CD14-positive monocyte (primary cell): ENCODE data around the gene MBD3L2B. TPM values are rescaled to one million over a fixed set of nuclear protein-coding genes. Genes with fewer than 3 reads are reported as not detected.

ENCODE experiments used
- DNase-seq, 3 donors: peaks; one replicate each; pipeline ENCODE4 v3.0.0-alpha.2; 2011 to 2022
- H2AFZ ChIP-seq: 2 replicates; pipeline ENCODE4 v1.6.0; 2012; ENCODE audit warnings: mild to moderate bottlenecking, low read depth, low read length, inconsistent platforms; ENCODE audit not compliant: insufficient read depth, poor library complexity, severe bottlenecking
- H3K27ac ChIP-seq, 2 donors: 1 replicate in 1 of 2; 2 replicates in 1 of 2; pipeline ENCODE4 v1.5.1; 2012 to 2013; ENCODE audit warnings: low read length in 2 of 2, control low read depth in 1 of 2, inconsistent platforms in 1 of 2, low read depth in 1 of 2, mild to moderate bottlenecking in 1 of 2
- H3K27me3 ChIP-seq, 2 donors: one replicate each; pipeline versions ENCODE4 v1.6.0 to v1.6.1; 2011 to 2013; ENCODE audit warnings: low read length in 2 of 2; ENCODE audit not compliant: control insufficient read depth in 2 of 2, insufficient read depth in 2 of 2
- H3K36me3 ChIP-seq, 2 donors: replicated peaks in 1 of 2; 1 replicate in 1 of 2; 2 replicates in 1 of 2; pipeline versions ENCODE4 v1.5.1 to v1.6.1; 2012 to 2013; ENCODE audit warnings: low read length in 2 of 2, control low read depth in 1 of 2, inconsistent platforms in 1 of 2, mild to moderate bottlenecking in 1 of 2; ENCODE audit not compliant: insufficient read depth in 2 of 2, control insufficient read depth in 1 of 2
- H3K4me1 ChIP-seq, 2 donors: 1 replicate in 1 of 2; 2 replicates in 1 of 2; pipeline versions ENCODE4 v1.5.1 to v1.6.1; 2012 to 2013; ENCODE audit warnings: low read length in 2 of 2, control low read depth in 1 of 2, inconsistent platforms in 1 of 2, mild to moderate bottlenecking in 1 of 2, moderate library complexity in 1 of 2; ENCODE audit not compliant: insufficient read depth in 2 of 2, control insufficient read depth in 1 of 2
- H3K4me2 ChIP-seq: replicated peaks from 2 replicates; pipeline ENCODE3; 2012; ENCODE audit warnings: low read length, moderate library complexity, mild to moderate bottlenecking; ENCODE audit not compliant: poor library complexity, severe bottlenecking; ENCODE audit errors: extremely low read depth
- H3K4me3 ChIP-seq, 3 experiments: fragments of 200-600 bp in 1 of 3; sonication (generic) in 1 of 3; replicated peaks in 1 of 3; 1 replicate in 2 of 3; 2 replicates in 1 of 3; pipeline ENCODE4 v1.5.1; 2011 to 2013; ENCODE audit warnings: low read length in 3 of 3, mild to moderate bottlenecking in 3 of 3, control low read depth in 2 of 3, low read depth in 2 of 3, inconsistent platforms in 1 of 3, moderate library complexity in 1 of 3
- H3K79me2 ChIP-seq: 2 replicates; pipeline ENCODE4 v1.6.0; 2012; ENCODE audit warnings: mild to moderate bottlenecking, control low read depth, inconsistent platforms, low read length, moderate library complexity; ENCODE audit not compliant: insufficient read depth
- H3K9ac ChIP-seq: 2 replicates; pipeline ENCODE4 v1.6.0; 2017; ENCODE audit warnings: low read length, mild to moderate bottlenecking; ENCODE audit not compliant: insufficient read depth, poor library complexity, severe bottlenecking
- H3K9me3 ChIP-seq, 2 donors: replicated peaks in 1 of 2; 1 replicate in 1 of 2; 2 replicates in 1 of 2; pipeline versions ENCODE4 v1.5.1 to v1.6.1; 2012 to 2013; ENCODE audit warnings: low read length in 2 of 2, control low read depth in 1 of 2; ENCODE audit not compliant: control insufficient read depth in 1 of 2, insufficient read depth in 1 of 2
- H4K20me1 ChIP-seq: 2 replicates; pipeline ENCODE4 v1.6.0; 2012; ENCODE audit warnings: mild to moderate bottlenecking, low read length, control low read depth, moderate library complexity; ENCODE audit not compliant: insufficient read depth
- H3K27ac Mint-ChIP-seq, 7 donors: one replicate each; pipeline ENCODE4 v1.8.0; 2020; ENCODE audit warnings: mild to moderate bottlenecking in 7 of 7, mixed read lengths in 7 of 7, moderate library complexity in 6 of 7, inconsistent platforms in 2 of 7
- H3K27me3 Mint-ChIP-seq, 3 donors: one replicate each; pipeline ENCODE4 v1.8.0; 2021 to 2022; ENCODE audit warnings: low read depth in 3 of 3, mild to moderate bottlenecking in 3 of 3, mixed read lengths in 3 of 3, moderate library complexity in 3 of 3, inconsistent platforms in 1 of 3
- H3K36me3 Mint-ChIP-seq, 2 donors: one replicate each; pipeline ENCODE4 v1.8.0; 2020; ENCODE audit warnings: mixed read lengths in 2 of 2, inconsistent platforms in 1 of 2, mild to moderate bottlenecking in 1 of 2
- H3K4me1 Mint-ChIP-seq: one replicate; pipeline ENCODE4 v1.8.0; 2020; ENCODE audit warnings: mild to moderate bottlenecking, mixed read lengths
- H3K4me3 Mint-ChIP-seq, 2 donors: one replicate each; pipeline ENCODE4 v1.8.0; 2020; ENCODE audit warnings: mild to moderate bottlenecking in 2 of 2, mixed read lengths in 2 of 2, moderate library complexity in 1 of 2
- H3K9me3 Mint-ChIP-seq, 7 donors: one replicate each; pipeline ENCODE4 v1.8.0; 2020 to 2022; ENCODE audit warnings: mixed read lengths in 7 of 7, mild to moderate bottlenecking in 6 of 7, moderate library complexity in 6 of 7, inconsistent platforms in 2 of 7
- CTCF ChIP-seq: fragments of 200-600 bp; IDR thresholded peaks from one replicate; pipeline ENCODE4 v1.8.0; 2022; ENCODE audit warnings: antibody characterized with exemption, mild to moderate bottlenecking
- WGBS: methylation state at CpG from one replicate; pipeline ENCODE4 v1.1.5; 2013; ENCODE audit warnings: missing lambda C conversion rate; ENCODE audit not compliant: insufficient coverage; 5-methylcytosine and 5-hydroxymethylcytosine counted together
- intact Hi-C, 2 donors: fragments of 100-400 bp; cut with micrococcal nuclease; formaldehyde crosslinking; loops; one replicate each; pipeline versions ENCODE4 v1.15.0 to v1.15.1; 2023
- polyA plus RNA-seq, 3 donors: library from polyadenylated mRNA; depleted of rRNA in 1 of 3; unstranded in 2 of 3; stranded (reverse) in 1 of 3; fragments of 300-500 nt in 2 of 3; fragments of >200 nt in 1 of 3; fragmentation: Illumina TruSeq in 2 of 3; gene quantifications; 1 replicate in 2 of 3; 2 replicates in 1 of 3; pipeline ENCODE4 v1.2.3, GENCODE V29; 2012 to 2021

MBD3L2B gene
- polyA plus RNA-seq, 3 donors: not detected

GRCh38 chr19:6970443-6970842, 50.8 kb downstream of the MBD3L2B start:
- H3K9me3 ChIP-seq: peaks cover 0 to 3% of the 10 kb centered on the region in 2 donors
- peaks cover 40 to 44% of the 10 kb centered on the region in 2 donors for H3K4me1 ChIP-seq
- 64% methylated on average over 2 of the region's 5 CpGs for WGBS
- peaks cover 0 to 12% (median under 1%) of the 10 kb centered on the region in 3 donors for H3K27me3 Mint-ChIP-seq
- H3K4me3 Mint-ChIP-seq: no peak overlapping the region
- H2AFZ ChIP-seq: peak overlapping the region; percentile 43
- TF ChIP-seq CTCF: no peak
- H3K36me3 Mint-ChIP-seq: peaks cover 1 to 11% of the 10 kb centered on the region in 2 donors
- no peaks in the 10 kb centered on the region for H3K36me3 ChIP-seq
- DNase-seq: peak; percentile 77 to 89 (median 85)
- H3K4me1 Mint-ChIP-seq: peaks cover 33% of the 10 kb centered on the region
- no peaks in the 10 kb centered on the region for H3K27me3 ChIP-seq
- intact Hi-C loops: no loop called here
- H3K9me3 Mint-ChIP-seq: peaks cover 5 to 15% (median 12%) of the 10 kb centered on the region in 7 donors
- H3K4me3 ChIP-seq: peak overlapping the region in 1 of 3 experiments; percentile 9
- H3K4me2 ChIP-seq: peak overlapping the region; percentile 21
- no peaks in the 10 kb centered on the region for H4K20me1 ChIP-seq
- no peaks in the 10 kb centered on the region for H3K79me2 ChIP-seq
- peak overlapping the region; percentile 31 for H3K9ac ChIP-seq
- peak overlapping the region; percentile 87 to 91 for H3K27ac ChIP-seq
- peak overlapping the region; percentile 87 to 96 (median 93) for H3K27ac Mint-ChIP-seq

- Mint-ChIP-seq H3K36me3 (peaks cover 1 to 11% of the 10 kb centered on the region in 2 donors), H3K9me3 (peaks cover 5 to 15% (median 12%) of the 10 kb centered on the region in 7 donors), H3K27ac (peak overlapping the region; percentile 80 to 96 (median 93)), H3K27me3 (peaks cover 0 to 12% (median 0%) of the 10 kb centered on the region in 3 donors), H3K4me3 (no peak overlapping the region), H3K4me1 (peaks cover 33% of the 10 kb centered on the region)
- no peak overlapping the region for H3K4me3 ChIP-seq
- peaks cover 0 to 3% of the 10 kb centered on the region in 2 donors for H3K9me3 ChIP-seq
- intact Hi-C loops: no loop called here
- no peaks in the 10 kb centered on the region for H3K36me3 ChIP-seq
- no peak overlapping the region for H3K4me2 ChIP-seq
- H4K20me1 ChIP-seq: no peaks in the 10 kb centered on the region
- peaks cover 40 to 44% of the 10 kb centered on the region in 2 donors for H3K4me1 ChIP-seq
- DNase-seq: peak; percentile 69 to 83 (median 76)
- H3K9ac ChIP-seq: peak overlapping the region; percentile 31
- H3K27me3 ChIP-seq: no peaks in the 10 kb centered on the region
- peak overlapping the region; percentile 87 to 91 for H3K27ac ChIP-seq
- no peaks in the 10 kb centered on the region for H3K79me2 ChIP-seq
- TF ChIP-seq CTCF: no peak
- no CpG with 5 or more reads among the region's 2 CpGs for WGBS
- H2AFZ ChIP-seq: no peak overlapping the region
Observed at GRCh38 chr19:6970021-6970420, 51.2 kb downstream of the MBD3L2B start.
